Activated naive CD8-positive, alpha-beta T cell treated with anti-CD3 and anti-CD28 coated beads, Interleukin-2, amount 50 U/mL, for 16 hours (primary cell): ENCODE data around the gene INO80D.
"Not testable (repeated sequence)": the region's sequence is repeated elsewhere in the genome, so short reads cannot be mapped to it uniquely, and the experiment has no call there.

Experiments
- DNase-seq: peaks from one replicate; pipeline ENCODE4 v3.0.0-alpha.2; 2020; ENCODE audit warnings: low read depth, low spot score

The INO80D gene

GRCh38 chr2:206028101-206028500 is 57.9 kb downstream of the INO80D start:
- DNase-seq = no peak

- no peak for DNase-seq
Observed at GRCh38 chr2:206023183-206023582, 62.8 kb downstream of the INO80D start.

- no peak for DNase-seq
Observed at GRCh38 chr2:206020171-206020570, 65.8 kb downstream of the INO80D start.

DNA sequence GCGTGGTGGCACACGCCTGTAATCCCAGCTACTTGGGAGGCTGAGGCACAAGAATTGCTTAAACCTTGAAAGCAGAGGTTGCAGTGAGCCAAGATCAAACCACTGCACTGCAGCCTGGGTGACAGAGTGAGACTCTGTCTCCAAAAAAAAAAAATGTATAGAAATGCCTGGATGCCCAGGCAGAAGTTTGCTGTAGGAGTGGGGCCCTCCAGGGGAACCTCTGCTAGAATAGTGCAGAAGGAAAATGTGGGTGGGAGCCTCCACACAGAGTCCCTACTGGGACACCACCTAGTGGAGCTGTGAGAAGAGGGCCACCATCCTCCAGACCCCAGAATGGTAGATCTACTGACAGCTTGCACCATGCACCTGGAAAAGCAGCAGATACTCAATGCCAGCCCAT is 70.2 kb downstream of the INO80D start:
- DNase-seq = not testable (repeated sequence)

GRCh38 chr2:206011795-206012194 is 74.2 kb downstream of the INO80D start:
- no peak for DNase-seq

GRCh38 chr2:206011018-206011614 is 74.9 kb downstream of the INO80D start:
- no peak for DNase-seq

DNA sequence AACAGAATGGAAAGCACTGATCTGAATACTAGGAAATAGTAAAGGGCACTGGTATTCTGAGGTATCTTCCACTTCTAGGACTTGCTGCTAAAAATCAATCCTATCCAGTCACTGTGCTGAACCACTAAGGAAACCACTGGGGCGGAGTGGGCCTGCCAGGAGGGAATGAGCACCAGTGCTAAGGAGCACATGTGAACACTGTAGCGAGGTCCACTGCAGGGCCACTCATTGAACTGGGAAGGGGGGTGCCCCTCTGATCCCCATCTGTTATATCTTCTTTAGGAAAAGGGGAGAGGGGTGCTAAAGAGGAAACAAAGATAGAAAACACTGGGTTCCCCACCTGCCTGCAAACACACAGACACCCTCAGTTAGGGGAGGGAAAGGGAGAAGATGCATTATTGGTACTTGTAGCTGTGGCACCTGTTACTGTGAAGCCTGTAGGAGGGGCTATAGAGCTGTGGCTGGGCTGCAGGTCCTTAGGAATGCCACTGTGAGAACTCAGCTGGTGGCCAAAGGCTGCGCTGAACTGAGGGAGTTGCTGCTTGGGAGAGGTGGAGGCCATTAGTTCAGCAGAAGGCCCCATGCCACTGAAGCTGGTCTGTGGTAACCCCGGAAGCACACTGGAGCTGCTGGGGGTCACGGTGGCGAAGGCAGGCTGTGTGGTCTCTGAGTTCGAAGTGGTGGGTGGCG is 81.8 kb downstream of the INO80D start:
- no peak for DNase-seq

- no peak for DNase-seq
Observed at GRCh38 chr2:206002440-206002839, 83.5 kb downstream of the INO80D start.

GRCh38 chr2:206001912-206002311 is 84.1 kb downstream of the INO80D start:
- DNase-seq = no peak

GRCh38 chr2:206000776-206001175 is 85.2 kb downstream of the INO80D start:
- no peak for DNase-seq

- DNase-seq = no peak
Observed at GRCh38 chr2:205998583-205998982, 87.4 kb downstream of the INO80D start.

DNA sequence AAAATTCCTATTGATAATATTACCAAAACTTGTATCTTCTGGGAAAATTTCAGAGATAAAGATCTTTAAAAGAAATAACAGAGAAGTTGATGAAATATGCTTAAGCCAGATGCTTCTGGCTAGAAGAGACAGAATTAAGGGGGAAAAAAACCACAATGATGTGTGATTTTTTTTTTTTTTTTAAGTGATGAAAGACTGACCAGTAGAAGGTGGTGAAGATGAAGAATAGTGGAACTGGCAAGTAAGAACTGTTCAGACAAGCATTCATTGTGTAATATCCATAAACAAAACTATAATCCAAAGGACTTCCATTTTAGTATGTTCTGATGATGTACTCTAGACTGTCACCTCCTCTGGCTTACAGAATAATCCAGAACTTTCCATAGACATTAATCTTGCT is 89.8 kb downstream of the INO80D start:
- no peak for DNase-seq

DNA sequence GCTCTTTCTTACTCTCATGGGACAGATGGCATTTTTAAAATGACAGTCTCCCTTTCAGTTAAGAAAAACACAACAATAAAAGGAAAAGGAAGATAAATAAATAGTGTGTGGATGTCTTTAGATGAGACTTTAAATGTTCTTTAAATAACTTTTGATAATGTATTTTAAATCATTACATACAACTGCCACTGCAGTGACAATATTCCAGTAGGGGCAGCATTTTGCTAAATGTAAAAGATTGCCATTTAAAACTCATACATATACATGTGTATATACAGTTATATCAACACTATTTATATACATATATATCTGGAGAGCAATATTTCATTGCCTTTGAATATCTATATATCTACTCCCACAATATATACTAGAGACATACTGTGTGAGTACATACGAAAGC is 90.7 kb downstream of the INO80D start:
- no peak for DNase-seq

DNA sequence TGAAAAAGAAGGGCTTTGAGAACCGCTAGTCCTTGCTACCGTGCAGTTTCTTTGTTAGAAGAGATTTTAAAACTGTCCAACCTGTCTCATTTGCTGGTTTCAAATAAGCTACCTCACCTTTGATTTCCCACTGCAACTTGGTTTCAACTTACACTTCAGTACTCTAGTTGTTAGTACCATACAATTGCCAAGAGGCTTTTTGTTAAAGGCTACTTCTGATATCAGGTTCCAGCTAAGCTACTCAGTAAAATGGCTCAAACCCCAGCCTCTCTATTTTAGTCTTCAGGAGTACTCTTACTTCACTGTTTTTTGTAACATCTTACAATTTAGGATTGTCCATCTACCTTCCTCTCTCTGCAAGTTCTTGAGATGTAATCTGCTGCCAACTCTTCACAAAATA is 91.6 kb downstream of the INO80D start:
- DNase-seq = no peak

GRCh38 chr2:205990104-205990503 is 95.9 kb downstream of the INO80D start:
- DNase-seq = no peak

- DNase-seq = no peak
Observed at GRCh38 chr2:205989271-205990071, 96.5 kb downstream of the INO80D start.

GRCh38 chr2:205988681-205989080 is 97.3 kb downstream of the INO80D start:
- DNase-seq = not testable (repeated sequence)

GRCh38 chr2:205988274-205988673 is 97.7 kb downstream of the INO80D start:
- no peak for DNase-seq

DNA sequence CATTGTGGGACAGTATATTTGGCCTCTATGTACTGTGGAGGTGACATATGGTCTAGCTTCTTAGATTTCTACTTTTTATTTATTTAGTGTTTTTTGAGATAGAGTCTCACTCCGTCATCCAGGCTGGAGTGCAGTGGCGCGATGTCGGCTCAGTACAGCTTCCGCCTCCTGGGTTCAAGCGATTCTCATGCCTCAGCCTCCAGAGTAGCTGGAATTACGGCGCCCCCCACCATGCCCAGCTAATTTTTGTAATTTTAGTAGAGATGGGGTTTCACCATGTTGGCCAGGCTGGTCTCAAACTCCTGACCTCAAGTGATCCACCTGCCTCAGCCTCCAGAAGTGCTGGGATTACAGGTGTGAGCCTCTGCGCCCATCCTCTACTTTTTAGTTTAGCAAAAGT is 99.6 kb downstream of the INO80D start:
- not testable (repeated sequence) for DNase-seq

DNA sequence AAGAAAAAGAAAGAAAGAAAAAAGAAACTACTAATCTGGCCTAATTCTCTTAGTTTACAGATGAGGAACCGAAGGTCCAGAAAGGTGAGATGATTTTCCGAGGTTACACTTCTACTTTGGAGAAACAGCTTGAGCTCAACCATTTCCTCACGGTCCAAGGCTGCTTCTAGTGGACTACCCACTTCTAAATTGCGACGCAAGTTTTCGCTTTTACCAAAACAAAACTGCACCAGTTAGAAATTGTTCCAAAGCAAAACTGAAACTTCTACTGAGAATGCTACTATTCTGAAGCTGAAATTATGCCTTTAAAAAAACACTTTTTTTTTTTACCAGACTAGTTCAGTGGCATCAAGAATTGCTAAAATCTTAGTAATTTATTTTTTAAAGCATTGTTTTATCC is 101.6 kb downstream of the INO80D start:
- DNase-seq = no peak

GRCh38 chr2:205982776-205983327 is 103.1 kb downstream of the INO80D start:
- no peak for DNase-seq

DNA sequence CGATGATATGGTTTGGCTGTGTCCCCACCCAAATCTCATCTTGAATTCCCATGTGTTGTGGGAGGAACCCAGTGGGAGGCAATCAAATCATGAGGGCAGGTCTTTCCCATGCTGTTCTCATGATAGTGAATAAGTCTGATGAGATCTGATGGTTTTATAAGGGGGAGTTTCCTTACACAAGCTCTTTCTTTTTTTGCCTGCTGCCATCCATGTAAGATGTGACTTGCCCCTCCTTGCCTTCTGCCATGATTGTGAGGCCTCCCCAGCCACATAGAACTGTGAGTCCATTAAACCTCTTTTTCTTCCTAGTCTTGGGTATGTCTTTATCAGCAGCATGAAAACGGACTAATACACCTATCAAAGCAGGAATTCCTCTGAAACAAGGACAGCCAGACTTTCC is 107.2 kb downstream of the INO80D start:
- not testable (repeated sequence) for DNase-seq
